Activated T-helper 1 cell treated with Interleukin-2 at 50 U/mL for 16 hours (primary cell): ENCODE results near the gene GALNT13.

ENCODE experiments used
- DNase-seq: peaks from one replicate; pipeline ENCODE4 v3.0.0-alpha.2; 2020; ENCODE audit warnings: low read depth

The GALNT13 gene

GRCh38 chr2:153871231-153872221, at the start of gene GALNT13:
Gene GALNT13 (plus strand): TSS chr2:153871922.
- DNase-seq: no peak

GRCh38 chr2:153823880-153824279, 47.8 kb upstream of the GALNT13 start:
- no peak for DNase-seq

GRCh38 chr2:153828335-153828734, 43.4 kb upstream of the GALNT13 start:
- DNase-seq: no peak

- no peak for DNase-seq
Observed at GRCh38 chr2:153834662-153835061, 37.1 kb upstream of the GALNT13 start.

GRCh38 chr2:153858250-153858649, 13.5 kb upstream of the GALNT13 start:
- DNase-seq: no peak

- no peak for DNase-seq
Observed at GRCh38 chr2:153864022-153864421, 7.7 kb upstream of the GALNT13 start.

GRCh38 chr2:153866595-153866994, 5.1 kb upstream of the GALNT13 start:
- DNase-seq: no peak

GRCh38 chr2:153870308-153870707, 1.4 kb upstream of the GALNT13 start:
- DNase-seq: no peak

GRCh38 chr2:153872311-153873051, 759 bp downstream of the GALNT13 start:
- no peak for DNase-seq

GRCh38 chr2:153873052-153874048, 1.6 kb downstream of the GALNT13 start:
- DNase-seq: no peak

- DNase-seq: no peak
Observed at GRCh38 chr2:153875801-153876466, 4.2 kb downstream of the GALNT13 start.

- no peak for DNase-seq
Observed at GRCh38 chr2:153880926-153881325, 9.2 kb downstream of the GALNT13 start.

GRCh38 chr2:153886833-153887232, 15.1 kb downstream of the GALNT13 start:
- no peak for DNase-seq

GRCh38 chr2:153890576-153890975, 18.9 kb downstream of the GALNT13 start:
- no peak for DNase-seq

GRCh38 chr2:153891051-153891450, 19.3 kb downstream of the GALNT13 start:
- no peak for DNase-seq

- DNase-seq: no peak
Observed at GRCh38 chr2:153912798-153913396, 41.2 kb downstream of the GALNT13 start.

GRCh38 chr2:153917570-153917969, 45.8 kb downstream of the GALNT13 start:
- DNase-seq: no peak

- DNase-seq: no peak
Observed at GRCh38 chr2:153935511-153935910, 63.8 kb downstream of the GALNT13 start.

- no peak for DNase-seq
Observed at GRCh38 chr2:153939124-153939796, 67.5 kb downstream of the GALNT13 start.

- DNase-seq: no peak
Observed at GRCh38 chr2:153940511-153940910, 68.8 kb downstream of the GALNT13 start.
